K562 (cell line): Measurements from ENCODE around the gene MMP11. TPM values are rescaled to one million over a fixed set of nuclear protein-coding genes. Genes with fewer than 3 reads are reported as not detected.

Source experiments
- ATAC-seq: fragments of 200-7000 bp; cut with Tn5 transposase; 3 replicates; pipeline ENCODE4 v1.9.1; 2020; ENCODE audit warnings: moderate library complexity
- BruUV-seq: library from RNA; stranded (reverse); fragments of 400-500 nt; replicated peaks from 2 replicates; lab custom pipeline; 2021; lab: Mats Ljungman, UMichigan
- CTCF ChIA-PET: fragments of 300-600 bp; formaldehyde crosslinking; extraction: SDS; loops from one replicate; lab custom pipeline; 2021; ENCODE audit warnings: low intra/inter-chr PET ratio; lab: Yijun Ruan, JAX
- POLR2A ChIA-PET: fragments of 300-600, 350-650 bp; sonication (Branson Sonifier 250); formaldehyde crosslinking; extraction: SDS; loops from one replicate; lab custom pipeline; 2021; ENCODE audit warnings: antibody characterized with exemption, inconsistent platforms; lab: Yijun Ruan, JAX
- DNase-seq, 4 experiments: peaks; one replicate each; pipeline versions ENCODE4 v3.0.0 to v3.0.0-alpha.2; 2011 to 2018; ENCODE audit warnings: low spot score in 3 of 4, mixed read lengths in 3 of 4; ENCODE audit errors: extremely low read depth in 1 of 4
- FAIRE-seq: peaks from 2 replicates; lab custom pipeline; 2011; peaks lifted over from hg19 to GRCh38; lab: Jason Lieb, UNC
- H2AFZ ChIP-seq: 2 replicates; pipeline ENCODE4 v1.6.0; 2011; ENCODE audit warnings: low read depth, low read length, control low read depth, inconsistent platforms
- H3K27ac ChIP-seq: fragments of 200-600 bp; 3 replicates; pipeline ENCODE4 v1.8.0; 2011; ENCODE audit warnings: low read depth, mild to moderate bottlenecking, control low read depth, inconsistent platforms, low read length, moderate library complexity, mixed read lengths; ENCODE audit errors: extremely low read depth
- H3K27me3 ChIP-seq, 2 experiments: fragments of 300-600 bp in 1 of 2; 2 replicates in 1 of 2; 3 replicates in 1 of 2; pipeline versions ENCODE4 v1.6.0 to v1.8.0; 2011; ENCODE audit warnings: inconsistent platforms in 2 of 2, low read length in 2 of 2, mild to moderate bottlenecking in 1 of 2, mixed read lengths in 1 of 2, moderate library complexity in 1 of 2; ENCODE audit not compliant: control insufficient read depth in 2 of 2, insufficient read depth in 2 of 2
- H3K36me3 ChIP-seq: fragments of 300-600 bp; 3 replicates; pipeline ENCODE4 v1.8.0; 2011; ENCODE audit warnings: mild to moderate bottlenecking, low read length, inconsistent platforms; ENCODE audit not compliant: control insufficient read depth, insufficient read depth
- H3K4me1 ChIP-seq, 2 experiments: fragments of 200-600 bp in 1 of 2; replicated peaks in 1 of 2; 2 replicates in 1 of 2; 3 replicates in 1 of 2; pipeline versions ENCODE4 v1.5.1 to v1.8.0; 2011; ENCODE audit warnings: inconsistent platforms in 2 of 2, low read length in 2 of 2, mild to moderate bottlenecking in 1 of 2, mixed read lengths in 1 of 2, moderate library complexity in 1 of 2; ENCODE audit not compliant: control insufficient read depth in 2 of 2, insufficient read depth in 2 of 2
- H3K4me2 ChIP-seq: 2 replicates; pipeline ENCODE4 v1.6.1; 2011; ENCODE audit warnings: low read length, control low read depth, inconsistent platforms, mixed read lengths; ENCODE audit not compliant: insufficient read depth
- H3K4me3 ChIP-seq: fragments of 200-600 bp; sonication (generic), shearing (Covaris generic); 2 replicates; pipeline ENCODE4 v1.5.1; 2016; ENCODE audit warnings: control low read depth, inconsistent platforms
- H3K79me2 ChIP-seq: fragments of 200-600 bp; 3 replicates; pipeline ENCODE4 v1.8.0; 2011; ENCODE audit warnings: low read length, inconsistent platforms; ENCODE audit not compliant: control insufficient read depth, insufficient read depth
- H3K9ac ChIP-seq, 2 experiments: 2 replicates each; pipeline versions ENCODE4 v1.6.0 to v1.6.1; 2011; ENCODE audit warnings: low read depth in 2 of 2, low read length in 2 of 2, control low read depth in 1 of 2, inconsistent platforms in 1 of 2, mild to moderate bottlenecking in 1 of 2, mixed read lengths in 1 of 2; ENCODE audit not compliant: insufficient read depth in 1 of 2
- H3K9me1 ChIP-seq: one replicate; pipeline ENCODE4 v1.6.0; 2011; ENCODE audit warnings: inconsistent platforms, mild to moderate bottlenecking, low read length, moderate library complexity; ENCODE audit not compliant: control insufficient read depth, insufficient read depth
- H3K9me3 ChIP-seq: replicated peaks from 2 replicates; pipeline ENCODE4 v1.5.1; 2011; ENCODE audit warnings: low read depth, low read length, inconsistent platforms; ENCODE audit not compliant: control insufficient read depth, insufficient read depth
- H4K20me1 ChIP-seq: replicated peaks from 2 replicates; pipeline ENCODE4 v1.6.1; 2011; ENCODE audit warnings: low read length, inconsistent platforms, mixed read lengths; ENCODE audit not compliant: control insufficient read depth, insufficient read depth
- CCAR2 ChIP-seq: fragments of 200-400 bp; formaldehyde crosslinking; IDR thresholded peaks from 2 replicates; pipeline ENCODE4 v1.6.1; 2017; ENCODE audit warnings: mild to moderate bottlenecking, low read depth, low read length
- CHCHD3 ChIP-seq: fragments of 250-450 bp; sonication (Bioruptor Pico); IDR thresholded peaks from 2 replicates; pipeline ENCODE4 v2.1.2; 2022; ENCODE audit warnings: mild to moderate bottlenecking
- CXXC5 ChIP-seq: fragments of 250-450 bp; sonication (Bioruptor Pico); IDR thresholded peaks from 2 replicates; pipeline ENCODE4 v1.8.0; 2022; ENCODE audit warnings: inconsistent platforms, mild to moderate bottlenecking, moderate library complexity
- EGR1 ChIP-seq: fragments of 450-650 bp; conservative IDR thresholded peaks from 2 replicates; pipeline ENCODE4 v1.6.1; 2017; ENCODE audit warnings: mild to moderate bottlenecking
- ETV1 ChIP-seq: fragments of 450-650 bp; conservative IDR thresholded peaks from 2 replicates; pipeline ENCODE4 v1.6.1; 2016; ENCODE audit warnings: missing genetic modification characterization, control low read depth, low read depth, missing compliant biosample characterization
- POLR3A ChIP-seq: IDR thresholded peaks from 2 replicates; pipeline ENCODE4 v1.6.1; 2011; ENCODE audit warnings: borderline replicate concordance, mild to moderate bottlenecking, moderate library complexity; ENCODE audit not compliant: insufficient read length, insufficient read depth; ENCODE audit errors: extremely low read depth
- ZNF146 ChIP-seq: IDR thresholded peaks from one replicate; pipeline ENCODE4 v1.6.1; 2018; ENCODE audit warnings: missing compliant biosample characterization; ENCODE audit not compliant: unreplicated experiment
- WGBS: fragments of 100-300 bp; shearing (Covaris generic); methylation state at CpG from one replicate; pipeline ENCODE4 v1.1.6; 2016; ENCODE audit warnings: low coverage, mixed read lengths; ENCODE audit not compliant: insufficient coverage; ENCODE audit errors: missing lambda C conversion rate; 5-methylcytosine and 5-hydroxymethylcytosine counted together
- in situ Hi-C: fragments of 300-500 bp; cut with MboI; formaldehyde crosslinking; loops from 4 replicates; pipeline ENCODE4 v1.15.0; 2018; ENCODE audit warnings: inconsistent platforms, mixed read lengths
- intact Hi-C: fragments of 100-400 bp; cut with micrococcal nuclease; formaldehyde crosslinking; loops from 2 replicates; pipeline ENCODE4 v1.14.2; 2022
- polyA plus RNA-seq, 8 experiments: library from polyadenylated mRNA; depleted of rRNA in 4 of 8; stranded (reverse) in 5 of 8; unstranded in 3 of 8; fragments of >200 nt; fragmentation: Nextera tagmentation in 2 of 8; fragmentation: Illumina TruSeq in 1 of 8; extraction: Ambion mirVana in 2 of 8; extraction: Trizol in 1 of 8; gene quantifications; 2 replicates each; pipeline versions ENCODE4 v1.2.1 to v1.2.3, GENCODE V29; 2011 to 2014; ENCODE audit warnings: inconsistent platforms in 1 of 8, missing spikeins in 1 of 8
- total RNA-seq, 7 experiments: library from RNA; depleted of rRNA in 6 of 7; stranded (reverse); fragments of >200 nt in 6 of 7; fragmentation: Illumina TruSeq in 2 of 7; extraction: Trizol in 2 of 7; gene quantifications; 2 replicates each; pipeline versions ENCODE4 v1.2.1 to v1.2.3, GENCODE V29; 2011 to 2021; ENCODE audit warnings: low replicate concordance in 1 of 7

Gene MMP11
- total and polyA plus RNA-seq, 9 of the 15 experiments (the other 6 are each of a cell fraction or from before 2014, with no cell fraction given): 0.14 to 1.8 (median 1.1) TPM; not detected in 2

DNA sequence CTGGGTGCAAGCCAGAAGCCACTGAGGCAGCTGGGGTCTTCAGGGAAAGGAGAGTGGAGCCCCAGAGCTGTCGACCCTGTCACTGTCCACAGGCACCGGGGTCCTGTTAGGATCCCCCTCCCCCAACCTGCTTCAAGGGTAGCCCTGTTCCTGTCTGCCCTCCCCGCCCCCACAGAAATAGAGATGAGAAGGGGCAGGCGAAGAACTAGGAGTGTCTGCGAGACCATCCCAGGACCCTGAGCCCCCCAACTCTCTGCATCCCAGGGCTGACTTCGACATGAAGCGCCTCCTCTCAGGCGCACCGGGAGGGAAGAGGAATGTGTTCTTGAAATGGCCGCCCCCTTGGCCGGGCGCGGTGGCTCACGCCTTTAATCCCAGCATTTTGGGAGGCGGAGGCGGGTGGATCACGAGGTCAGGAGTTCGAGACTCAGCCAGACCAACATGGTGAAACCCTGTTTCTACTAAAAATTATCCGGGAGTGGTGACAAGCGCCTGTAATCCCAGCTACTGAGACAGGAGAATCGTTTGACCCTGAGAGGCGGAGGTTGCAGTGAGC lies 21.1 kb upstream of the MMP11 start (continued):
- 0 out of 2 replicates have a peak, but pooled peaks have one; percentile 29 for TF ChIP-seq ETV1
- TF ChIP-seq CXXC5 (CRISPR knock-in tag): no peak
- no peak for TF ChIP-seq CCAR2
- peak; percentile 92 for TF ChIP-seq EGR1

DNA sequence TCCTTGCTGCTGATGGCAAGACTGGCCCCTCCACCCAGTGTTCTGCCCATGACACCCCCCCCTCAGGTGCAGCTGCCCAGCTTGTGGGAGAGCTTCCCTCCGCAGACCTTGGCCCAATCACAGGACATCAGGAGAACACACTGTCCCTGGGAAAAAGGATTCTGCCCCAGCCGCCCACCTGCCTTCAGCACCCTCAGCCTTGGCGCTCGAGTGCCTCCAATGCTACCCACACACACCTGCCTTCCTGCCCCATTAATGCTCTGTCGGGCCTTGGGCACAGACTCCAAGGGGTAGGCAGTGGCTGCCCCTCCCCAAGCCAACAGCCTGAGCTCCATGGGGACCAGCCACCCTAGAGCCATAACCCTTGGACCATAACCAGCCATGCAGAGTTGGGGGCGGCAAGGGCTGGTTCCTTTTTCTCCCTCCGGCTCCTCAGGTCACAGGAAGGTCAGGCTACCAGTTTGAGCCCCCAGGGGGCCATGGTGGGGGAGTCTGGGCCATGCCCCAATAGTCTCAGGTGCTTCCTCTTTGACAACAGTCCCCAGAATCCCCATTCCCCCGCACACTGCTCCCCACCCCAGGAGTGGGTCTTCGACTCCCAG lies 20.5 kb upstream of the MMP11 start:
- Histone ChIP-seq H3K9me3 (no peaks in the 10 kb centered on the region), H3K4me2 (peak overlapping the region; percentile 32; the same call in 1 of the 2 replicates), H3K9me1 (peaks cover 3% of the 10 kb centered on the region), H3K4me3 (no peak overlapping the region), H3K4me1 (peaks cover 11 to 28% of the 10 kb centered on the region in 2 experiments), H3K27me3 (no peaks in the 10 kb centered on the region), H3K79me2 (peaks cover 14% of the 10 kb centered on the region; the same call in 2 of the 3 replicates), H4K20me1 (no peaks in the 10 kb centered on the region), H3K9ac (peak overlapping the region in 1 of 2 experiments; percentile 95; a peak in 2 of 4 replicates), H2AFZ (0 out of 2 replicates have a peak overlapping the region, but pooled peaks have one; percentile 91), H3K36me3 (no peaks in the 10 kb centered on the region), H3K27ac (no peak overlapping the region)
- WGBS: 80% methylated on average over 1 of the region's 9 CpGs
- DNase-seq: no peak
- intact Hi-C loops: no loop called here
- ATAC-seq: no peak
- no peak for FAIRE-seq
- BruUV-seq: no TSS peak
- no peak for TF ChIP-seq ZNF146 (CRISPR knock-in tag)
- peak; percentile 9 for TF ChIP-seq POLR3A
- no peak for TF ChIP-seq CHCHD3 (CRISPR knock-in tag)
- ChIA-PET POLR2A (interaction anchor here (1.0 kb wide), 2 partner anchors 17 to 130 kb away, joined by 3 read pairs; no protein-coding TSS in a partner anchor), CTCF (no interaction called here)
- in situ Hi-C loops: no loop called here
